AG04450 (cell line): ENCODE data around the gene FAM9B. TPM values are rescaled to one million over a fixed set of nuclear protein-coding genes. Genes with fewer than 3 reads are reported as not detected.

Experiments
- CTCF ChIA-PET: fragments of 300-600, 350-600 bp; formaldehyde crosslinking; extraction: SDS; loops from one replicate; lab custom pipeline; 2022; ENCODE audit warnings: antibody characterized with exemption, inconsistent platforms; lab: Charles Lee
- POLR2A ChIA-PET: fragments of 350-600 bp; formaldehyde crosslinking; extraction: SDS; loops from one replicate; lab custom pipeline; 2021; ENCODE audit warnings: antibody characterized with exemption, inconsistent platforms; lab: Yijun Ruan, JAX
- DNase-seq: peaks from one replicate; pipeline ENCODE4 v3.0.0-alpha.2; 2011; ENCODE audit warnings: low read depth, low spot score
- H3K27ac ChIP-seq: one replicate; pipeline ENCODE4 v1.5.1; 2012; ENCODE audit warnings: low read depth, low read length, control low read depth
- H3K27me3 ChIP-seq: one replicate; pipeline ENCODE4 v1.6.0; 2012; ENCODE audit warnings: low read length; ENCODE audit not compliant: control insufficient read depth, insufficient read depth
- H3K4me3 ChIP-seq: 2 replicates; pipeline ENCODE4 v1.5.1; 2011; ENCODE audit warnings: mild to moderate bottlenecking, low read depth, low read length, control low read depth
- H3K9me3 ChIP-seq: 2 replicates; pipeline ENCODE4 v1.5.1; 2012; ENCODE audit warnings: low read length; ENCODE audit not compliant: control insufficient read depth, insufficient read depth
- polyA plus RNA-seq: library from polyadenylated mRNA; depleted of rRNA; stranded (reverse); fragments of >200 nt; gene quantifications from 2 replicates; pipeline ENCODE4 v1.2.3, GENCODE V29; 2011; rRNA removed
- TF ChIP-seq, protein P1 (sequence below): IDR thresholded peaks from 2 replicates; pipeline ENCODE4 v1.5.1; 2011; ENCODE audit warnings: low read depth, low read length, control low read depth, inconsistent platforms

FAM9B gene
- polyA plus RNA-seq, 1 experiment, result not detected

DNA sequence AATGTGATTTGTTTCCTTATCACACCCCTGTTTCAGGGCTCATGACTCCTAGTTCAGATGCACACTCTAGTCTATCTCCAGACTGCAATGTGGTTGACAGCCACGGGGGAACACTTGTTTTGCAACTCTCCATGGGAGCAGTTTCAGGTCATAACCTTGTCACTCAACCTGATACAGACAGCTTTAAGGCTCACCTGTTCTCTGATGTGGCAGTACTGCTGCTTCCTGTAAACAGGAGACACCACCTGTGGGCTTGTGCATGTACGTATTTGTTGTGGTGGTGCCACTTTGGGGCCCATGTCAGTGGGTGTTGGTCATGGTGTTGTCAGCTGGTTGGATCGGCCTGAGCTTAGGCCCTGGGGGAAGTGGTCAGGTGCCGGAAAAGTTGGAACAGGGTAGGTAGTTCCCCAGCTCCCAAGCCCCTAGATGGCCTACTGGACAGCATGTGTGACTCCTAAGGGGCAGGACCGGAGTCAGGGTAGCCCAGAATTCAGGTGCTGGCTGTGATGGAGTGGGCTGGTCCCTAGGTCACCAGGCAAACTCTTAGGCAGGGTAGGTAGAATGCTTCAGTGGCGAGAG, 46.2 kb downstream of the FAM9B start:
- Histone ChIP-seq H3K27ac (no peak overlapping the region), H3K27me3 (no peaks in the 10 kb centered on the region), H3K9me3 (no peaks in the 10 kb centered on the region), H3K4me3 (no peak overlapping the region)
- ChIA-PET POLR2A (interaction anchor here (0.6 kb wide), 1 partner anchor 116 kb away, joined by 8 read pairs; no protein-coding TSS in a partner anchor), CTCF (no interaction called here)
- TF ChIP-seq, protein P1, sequence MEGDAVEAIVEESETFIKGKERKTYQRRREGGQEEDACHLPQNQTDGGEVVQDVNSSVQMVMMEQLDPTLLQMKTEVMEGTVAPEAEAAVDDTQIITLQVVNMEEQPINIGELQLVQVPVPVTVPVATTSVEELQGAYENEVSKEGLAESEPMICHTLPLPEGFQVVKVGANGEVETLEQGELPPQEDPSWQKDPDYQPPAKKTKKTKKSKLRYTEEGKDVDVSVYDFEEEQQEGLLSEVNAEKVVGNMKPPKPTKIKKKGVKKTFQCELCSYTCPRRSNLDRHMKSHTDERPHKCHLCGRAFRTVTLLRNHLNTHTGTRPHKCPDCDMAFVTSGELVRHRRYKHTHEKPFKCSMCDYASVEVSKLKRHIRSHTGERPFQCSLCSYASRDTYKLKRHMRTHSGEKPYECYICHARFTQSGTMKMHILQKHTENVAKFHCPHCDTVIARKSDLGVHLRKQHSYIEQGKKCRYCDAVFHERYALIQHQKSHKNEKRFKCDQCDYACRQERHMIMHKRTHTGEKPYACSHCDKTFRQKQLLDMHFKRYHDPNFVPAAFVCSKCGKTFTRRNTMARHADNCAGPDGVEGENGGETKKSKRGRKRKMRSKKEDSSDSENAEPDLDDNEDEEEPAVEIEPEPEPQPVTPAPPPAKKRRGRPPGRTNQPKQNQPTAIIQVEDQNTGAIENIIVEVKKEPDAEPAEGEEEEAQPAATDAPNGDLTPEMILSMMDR, result no peak
- no peak for DNase-seq

DNA sequence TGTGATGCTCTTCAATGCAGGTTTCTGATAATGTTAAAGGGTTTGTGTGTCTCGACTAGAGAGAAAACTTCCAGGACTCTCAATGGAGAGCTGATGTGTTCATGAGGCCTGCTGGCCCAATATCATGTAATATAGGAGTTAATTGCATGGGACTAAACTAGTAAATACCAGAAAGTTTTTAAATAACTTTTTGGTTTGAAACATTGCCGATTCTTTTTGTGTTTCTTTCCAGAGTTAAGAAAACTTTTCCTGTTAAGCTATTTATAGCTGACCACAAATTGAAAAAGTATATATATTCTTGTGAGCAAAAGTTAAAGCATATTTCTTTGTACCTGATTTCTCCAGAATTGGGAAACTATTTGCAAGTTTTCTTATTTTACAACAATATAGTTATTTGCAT, 49.7 kb downstream of the FAM9B start:
- Histone ChIP-seq H3K9me3 (no peaks in the 10 kb centered on the region), H3K27me3 (no peaks in the 10 kb centered on the region), H3K4me3 (no peak overlapping the region), H3K27ac (no peak overlapping the region)
- POLR2A ChIA-PET, result no interaction called here
- CTCF ChIA-PET, result no interaction called here
- DNase-seq, result no peak
- TF ChIP-seq, protein P1, result no peak

DNA sequence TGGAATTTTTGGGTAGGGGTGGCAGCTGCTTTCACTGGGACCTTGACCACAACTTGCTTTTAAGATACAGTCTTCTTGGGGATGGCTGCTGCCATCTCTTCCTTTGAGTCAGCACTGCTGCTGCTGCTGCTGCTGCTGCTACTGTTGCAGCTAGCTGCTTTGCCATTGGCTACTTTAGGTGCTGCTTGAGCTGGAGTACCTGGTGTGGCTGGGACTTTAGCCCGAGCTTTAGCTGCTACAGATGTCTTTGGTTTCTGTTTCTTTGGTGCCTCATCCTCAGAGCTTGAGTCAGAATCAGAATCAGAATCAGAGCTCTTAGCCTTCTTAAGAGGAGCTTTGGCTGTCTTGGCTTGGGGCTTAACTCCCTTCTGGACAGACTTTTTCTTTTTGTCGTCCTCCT, 52.2 kb downstream of the FAM9B start:
- no peaks in the 10 kb centered on the region for H3K9me3 ChIP-seq
- no peaks in the 10 kb centered on the region for H3K27me3 ChIP-seq
- TF ChIP-seq, protein P1, result no peak
- no peak for DNase-seq
- no peak overlapping the region for H3K4me3 ChIP-seq
- H3K27ac ChIP-seq, result no peak overlapping the region
- POLR2A ChIA-PET, result no interaction called here
- CTCF ChIA-PET, result interaction anchor here (0.7 kb wide), 1 partner anchor 398 kb away, joined by 4 read pairs; no protein-coding TSS in a partner anchor

DNA sequence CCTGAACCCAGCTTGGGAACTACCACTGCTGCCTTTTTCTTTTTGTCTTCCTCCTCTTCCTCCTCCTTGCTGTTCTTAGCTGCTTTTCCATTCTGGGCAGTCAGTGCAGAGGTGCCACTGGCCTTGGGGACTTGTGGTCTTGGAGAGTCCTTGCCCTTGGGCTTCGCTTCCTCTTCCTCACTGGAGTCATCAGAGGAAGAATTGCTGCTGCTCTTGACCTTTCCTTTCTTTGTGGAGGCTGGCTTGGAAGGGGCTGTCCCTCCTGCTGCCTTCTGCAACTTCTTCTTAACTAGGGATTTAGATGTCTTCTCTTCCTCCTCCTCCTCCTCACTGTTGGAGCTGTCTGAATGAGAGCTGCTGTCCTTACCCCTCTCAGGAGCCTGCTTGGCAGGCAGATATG, 53.2 kb downstream of the FAM9B start:
- Histone ChIP-seq H3K4me3 (no peak overlapping the region), H3K27me3 (no peaks in the 10 kb centered on the region), H3K27ac (no peak overlapping the region), H3K9me3 (no peaks in the 10 kb centered on the region)
- TF ChIP-seq, protein P1, result no peak
- POLR2A ChIA-PET, result no interaction called here
- DNase-seq, result no peak
- CTCF ChIA-PET, result interaction anchor here (1.4 kb wide), 1 partner anchor 9 kb away, joined by 6 read pairs; no protein-coding TSS in a partner anchor

Other genes with a start within 250 kb of the FAM9B start
- gene FAM9A, start 232.7 kb downstream of the FAM9B start, polyA plus RNA-seq, result not detected in 2 replicates